Upper lobe of right lung (tissue), 1 donor: Measurements from ENCODE around the gene NMNAT1. TPM values are rescaled to one million over a fixed set of nuclear protein-coding genes. Genes with fewer than 3 reads are reported as not detected.

Experiments used
- ATAC-seq: fragments of 200-7000 bp; cut with Tn5 transposase; one replicate; pipeline ENCODE4 v1.9.1; 2020; ENCODE audit warnings: mild to moderate bottlenecking, moderate library complexity
- DNase-seq: peaks from one replicate; pipeline ENCODE4 v3.0.0-alpha.2; 2020
- H3K27ac ChIP-seq: fragments of 200-600 bp; one replicate; pipeline ENCODE4 v1.8.0; 2022
- H3K27me3 ChIP-seq: fragments of 200-600 bp; one replicate; pipeline ENCODE4 v1.8.0; 2022; ENCODE audit warnings: mild to moderate bottlenecking
- H3K36me3 ChIP-seq: fragments of 200-600 bp; one replicate; pipeline ENCODE4 v1.8.0; 2022
- H3K4me1 ChIP-seq: fragments of 200-600 bp; one replicate; pipeline ENCODE4 v1.8.0; 2022
- H3K4me3 ChIP-seq: fragments of 200-600 bp; one replicate; pipeline ENCODE4 v1.8.0; 2022; ENCODE audit warnings: mild to moderate bottlenecking
- H3K9me3 ChIP-seq: fragments of 200-600 bp; one replicate; pipeline ENCODE4 v1.8.0; 2022
- intact Hi-C: fragments of 100-400 bp; cut with DNase I; formaldehyde crosslinking; loops from one replicate; pipeline ENCODE4 v1.11.0; 2022
- total RNA-seq: library from RNA; stranded (reverse); fragmentation: NEBNext Ultra II Directional; extraction: Animal tissue kit (Norgen Biotek cat#: 25700); gene quantifications from one replicate; pipeline ENCODE4 v1.2.1, GENCODE V29; 2021
- TF ChIP-seq, protein P1 (sequence below): fragments of 200-600 bp; IDR thresholded peaks from one replicate; pipeline ENCODE4 v1.8.0; 2022; ENCODE audit warnings: antibody characterized with exemption
- donor health status: DM: no; HTN: yes; CAD: no; lungs with severe emphysema.

Gene NMNAT1
- total RNA-seq, 1 donor from 2014 or later = 9.1 TPM

DNA sequence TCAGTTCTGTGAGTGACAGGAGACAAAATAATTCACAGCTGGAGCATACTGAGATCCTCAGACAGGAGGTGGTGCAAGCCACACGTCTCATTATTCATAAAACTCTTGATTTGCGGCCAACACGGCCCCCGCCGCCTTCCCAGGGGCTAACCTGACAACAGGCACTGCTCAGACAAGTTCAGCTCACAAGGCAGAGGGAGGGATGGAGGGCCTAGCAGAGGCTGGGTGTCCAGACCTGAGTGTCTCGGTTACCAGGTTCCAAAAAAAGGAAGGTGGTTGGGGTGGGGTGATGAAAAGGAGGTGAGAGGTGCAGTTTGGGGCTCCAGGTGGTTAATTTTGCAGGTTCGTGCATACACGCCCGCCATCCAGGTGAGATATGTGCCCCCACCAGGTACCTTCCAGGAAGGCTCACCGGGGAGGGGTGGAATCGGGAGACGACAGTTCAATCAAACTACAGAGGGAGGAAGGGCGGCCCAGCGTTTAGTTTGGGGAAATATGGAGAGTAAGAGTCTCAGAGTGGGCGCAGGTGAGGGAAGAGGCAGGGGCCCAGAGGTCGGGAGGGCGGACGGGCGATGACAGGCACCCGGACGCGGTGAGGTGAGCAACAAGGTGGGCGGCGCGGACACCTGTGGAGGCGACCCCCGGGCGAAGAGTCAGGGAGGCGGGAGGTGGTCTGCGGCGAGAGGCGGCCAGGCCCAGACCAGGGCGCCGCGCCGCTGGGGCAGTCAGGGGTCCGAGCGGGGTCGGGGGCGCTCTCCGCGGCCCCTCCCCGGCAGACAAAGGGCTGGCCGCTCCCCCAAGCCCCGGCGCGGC is 33.8 kb upstream of the NMNAT1 start:
- ATAC-seq (no peak), DNase-seq (no peak)
- no peaks in the 10 kb centered on the region for H3K36me3 ChIP-seq
- H3K9me3 ChIP-seq = no peaks in the 10 kb centered on the region
- TF ChIP-seq, protein P1, sequence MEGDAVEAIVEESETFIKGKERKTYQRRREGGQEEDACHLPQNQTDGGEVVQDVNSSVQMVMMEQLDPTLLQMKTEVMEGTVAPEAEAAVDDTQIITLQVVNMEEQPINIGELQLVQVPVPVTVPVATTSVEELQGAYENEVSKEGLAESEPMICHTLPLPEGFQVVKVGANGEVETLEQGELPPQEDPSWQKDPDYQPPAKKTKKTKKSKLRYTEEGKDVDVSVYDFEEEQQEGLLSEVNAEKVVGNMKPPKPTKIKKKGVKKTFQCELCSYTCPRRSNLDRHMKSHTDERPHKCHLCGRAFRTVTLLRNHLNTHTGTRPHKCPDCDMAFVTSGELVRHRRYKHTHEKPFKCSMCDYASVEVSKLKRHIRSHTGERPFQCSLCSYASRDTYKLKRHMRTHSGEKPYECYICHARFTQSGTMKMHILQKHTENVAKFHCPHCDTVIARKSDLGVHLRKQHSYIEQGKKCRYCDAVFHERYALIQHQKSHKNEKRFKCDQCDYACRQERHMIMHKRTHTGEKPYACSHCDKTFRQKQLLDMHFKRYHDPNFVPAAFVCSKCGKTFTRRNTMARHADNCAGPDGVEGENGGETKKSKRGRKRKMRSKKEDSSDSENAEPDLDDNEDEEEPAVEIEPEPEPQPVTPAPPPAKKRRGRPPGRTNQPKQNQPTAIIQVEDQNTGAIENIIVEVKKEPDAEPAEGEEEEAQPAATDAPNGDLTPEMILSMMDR = no peak
- intact Hi-C loops = no loop called here
- peaks cover 13% of the 10 kb centered on the region for H3K4me1 ChIP-seq
- no peaks in the 10 kb centered on the region for H3K27me3 ChIP-seq
- H3K4me3 ChIP-seq = peak overlapping the region; percentile 84
- peak overlapping the region; percentile 86 for H3K27ac ChIP-seq

DNA sequence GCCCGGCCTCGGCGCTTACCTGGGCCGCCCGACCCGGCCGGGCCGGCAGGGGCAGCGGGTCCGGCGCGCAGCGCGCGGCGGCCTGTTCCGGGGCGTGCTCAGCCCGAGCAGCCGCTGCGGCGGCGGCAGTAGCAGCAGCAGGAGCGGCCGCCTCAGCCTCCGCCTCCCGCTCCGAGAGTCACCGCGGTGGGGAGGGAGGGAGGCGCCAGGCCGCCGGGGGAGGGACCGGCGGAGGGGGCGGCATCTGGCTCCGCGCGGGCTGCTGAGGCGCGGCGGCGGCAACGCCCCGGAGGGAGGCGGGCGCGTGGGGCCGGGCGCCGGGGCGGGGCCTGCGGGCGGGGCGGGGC is 33.2 kb upstream of the NMNAT1 start, which contains the start of gene CTNNBIP1:
TSS of gene CTNNBIP1 (minus strand) at position 194 of the 347 bp plus-strand sequence. CDS start 38,205 bp downstream, outside the sequence.
- intact Hi-C loops = no loop called here
- DNase-seq (no peak), ATAC-seq (no peak)
- Histone ChIP-seq H3K4me3 (peak within 1 kb of the TSS; percentile 84), H3K9me3 (no peaks in the 10 kb centered on the region), H3K27me3 (no peaks in the 10 kb centered on the region), H3K27ac (peak within 1 kb of the TSS; percentile 98), H3K4me1 (peaks cover 13% of the 10 kb centered on the region), H3K36me3 (no peaks in the 10 kb centered on the region)
- TF ChIP-seq, protein P1 = no peak

- TF ChIP-seq, protein P1 = no peak
Observed at GRCh38 chr1:9910423-9911178, 32.7 kb upstream of the NMNAT1 start.

DNA sequence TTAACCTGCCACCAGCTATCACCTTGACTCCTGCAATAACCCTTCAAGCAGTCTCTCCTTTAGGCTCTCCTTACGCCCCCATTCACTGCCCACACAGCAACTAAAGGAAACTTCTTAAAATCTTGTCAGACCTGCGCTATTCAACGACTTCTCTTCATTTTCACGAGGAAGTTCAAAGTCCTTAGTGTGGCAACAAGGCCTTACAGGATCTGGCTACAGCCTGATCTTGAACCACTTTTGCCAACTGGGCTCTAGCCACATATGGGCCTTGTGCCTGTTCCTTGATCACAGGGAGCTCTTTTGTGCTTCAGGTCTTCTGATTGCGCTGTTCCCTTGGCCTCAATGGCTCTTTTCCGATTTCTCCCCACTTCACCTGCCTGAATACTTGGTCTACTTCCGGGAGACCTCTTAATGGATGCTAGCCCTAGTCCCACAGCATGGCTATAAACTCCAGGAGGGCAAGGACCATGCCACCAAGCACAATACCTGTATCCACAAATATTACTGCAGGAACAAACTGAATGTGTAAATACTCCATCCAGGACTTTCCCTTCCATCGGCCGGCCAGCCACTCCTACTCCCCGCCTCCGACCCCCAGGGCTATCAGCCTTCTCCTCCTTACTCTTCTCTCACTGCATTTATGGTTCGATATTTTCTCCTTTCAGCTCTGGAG is 30.9 kb upstream of the NMNAT1 start:
- no peaks in the 10 kb centered on the region for H3K36me3 ChIP-seq
- intact Hi-C loops = no loop called here
- H3K4me1 ChIP-seq = peaks cover 13% of the 10 kb centered on the region
- DNase-seq (no peak), ATAC-seq (no peak)
- no peaks in the 10 kb centered on the region for H3K27me3 ChIP-seq
- no peak overlapping the region for H3K27ac ChIP-seq
- TF ChIP-seq, protein P1 = no peak
- no peaks in the 10 kb centered on the region for H3K9me3 ChIP-seq
- H3K4me3 ChIP-seq = no peak overlapping the region

More at GRCh38 chr1:9910423-9911178, 32.7 kb upstream of the NMNAT1 start:
- Histone ChIP-seq H3K27me3 (no peaks in the 10 kb centered on the region), H3K36me3 (no peaks in the 10 kb centered on the region), H3K27ac (peak overlapping the region; percentile 98), H3K9me3 (no peaks in the 10 kb centered on the region), H3K4me1 (peaks cover 13% of the 10 kb centered on the region), H3K4me3 (peak overlapping the region; percentile 67)
- ATAC-seq (peak; percentile 96), DNase-seq (peak; percentile 100)
- intact Hi-C loops = no loop called here

GRCh38 chr1:9914610-9914937 is 28.7 kb upstream of the NMNAT1 start:
- H3K4me1 ChIP-seq = peaks cover 6% of the 10 kb centered on the region
- ATAC-seq (no peak), DNase-seq (no peak)
- no peaks in the 10 kb centered on the region for H3K27me3 ChIP-seq
- H3K4me3 ChIP-seq = no peak overlapping the region
- H3K9me3 ChIP-seq = no peaks in the 10 kb centered on the region
- TF ChIP-seq, protein P1 = peak; percentile 15
- H3K27ac ChIP-seq = no peak overlapping the region
- no peaks in the 10 kb centered on the region for H3K36me3 ChIP-seq
- intact Hi-C loops = no loop called here
